Kidney (tissue), 14 donors: Measurements from ENCODE around the gene TCP11L1. TPM values are rescaled to one million over a fixed set of nuclear protein-coding genes. Genes with fewer than 3 reads are reported as not detected.

Experiments used
- DNase-seq, 5 donors: peaks; one replicate each; pipeline ENCODE4 v3.0.0-alpha.2; 2013 to 2020
- FAIRE-seq: peaks from 2 replicates; lab custom pipeline; 2012; peaks lifted over from hg19 to GRCh38; lab: Jason Lieb, UNC
- H3K27ac ChIP-seq, 2 donors: one replicate each; pipeline ENCODE4 v1.7.0; 2013; ENCODE audit warnings: low read depth in 2 of 2, low read length in 2 of 2, inconsistent platforms in 1 of 2
- H3K27me3 ChIP-seq: one replicate; pipeline ENCODE4 v1.7.1; 2013; ENCODE audit warnings: low read length, inconsistent platforms; ENCODE audit not compliant: control insufficient read depth, insufficient read depth
- H3K36me3 ChIP-seq, 3 donors: one replicate each; pipeline versions ENCODE4 v1.7.0 to v1.7.1; 2013; ENCODE audit warnings: low read length in 3 of 3, control low read depth in 1 of 3, inconsistent platforms in 1 of 3; ENCODE audit not compliant: insufficient read depth in 3 of 3, control insufficient read depth in 2 of 3
- H3K4me1 ChIP-seq, 3 donors: one replicate each; pipeline versions ENCODE4 v1.7.0 to v1.7.1; 2013; ENCODE audit warnings: low read length in 3 of 3, inconsistent platforms in 1 of 3, low read depth in 1 of 3; ENCODE audit not compliant: control insufficient read depth in 2 of 3, insufficient read depth in 2 of 3
- H3K4me3 ChIP-seq, 3 donors: one replicate each; pipeline versions ENCODE4 v1.7.0 to v1.8.1; 2013; ENCODE audit warnings: low read length in 3 of 3, control low read depth in 1 of 3, inconsistent platforms in 1 of 3
- H3K9ac ChIP-seq, 3 donors: one replicate each; pipeline versions ENCODE4 v1.7.0 to v1.7.1; 2013; ENCODE audit warnings: low read length in 3 of 3, control low read depth in 1 of 3, inconsistent platforms in 1 of 3
- H3K9me3 ChIP-seq, 3 donors: one replicate each; pipeline versions ENCODE4 v1.7.0 to v1.7.1; 2013; ENCODE audit warnings: low read length in 3 of 3, control low read depth in 1 of 3, inconsistent platforms in 1 of 3; ENCODE audit not compliant: control insufficient read depth in 2 of 3, insufficient read depth in 1 of 3
- intact Hi-C: fragments of 100-400 bp; cut with DNase I; formaldehyde crosslinking; loops from one replicate; pipeline ENCODE4 v1.11.1; 2022
- polyA plus RNA-seq: library from polyadenylated mRNA; stranded (reverse); fragments of 350-450 nt; fragmentation: Illumina TruSeq; extraction: RNeasy Lipid Tissue Mini Kit (QIAGEN cat#74804); gene quantifications from one replicate; pipeline ENCODE4 v1.2.3, GENCODE V29; 2014; ENCODE audit warnings: low read depth, low replicate concordance; ENCODE audit not compliant: insufficient read depth
- total RNA-seq: library from RNA; stranded (reverse); fragmentation: NEBNext Ultra II Directional; extraction: Animal tissue kit (Norgen Biotek cat#: 25700); gene quantifications from one replicate; pipeline ENCODE4 v1.2.1, GENCODE V29; 2021
- TF ChIP-seq, protein P1 (sequence below): IDR thresholded peaks from 3 replicates; pipeline ENCODE4 v1.5.1; 2012; ENCODE audit warnings: mild to moderate bottlenecking, moderate library complexity, borderline replicate concordance; ENCODE audit not compliant: insufficient read depth; ENCODE audit errors: extremely low read depth
- donor health status: control.
- donor health status: control.
- donor health status: control.
- donor health status: control.
- donor health status: control.
- donor health status: DM: yes; HTN: yes; CAD: no.
- donor health status: Normal renal cell carcinoma (clear cell type).

TCP11L1 gene
- total and polyA plus RNA-seq, 2 donors from 2014 or later = 4.0 to 17.9 TPM

DNA sequence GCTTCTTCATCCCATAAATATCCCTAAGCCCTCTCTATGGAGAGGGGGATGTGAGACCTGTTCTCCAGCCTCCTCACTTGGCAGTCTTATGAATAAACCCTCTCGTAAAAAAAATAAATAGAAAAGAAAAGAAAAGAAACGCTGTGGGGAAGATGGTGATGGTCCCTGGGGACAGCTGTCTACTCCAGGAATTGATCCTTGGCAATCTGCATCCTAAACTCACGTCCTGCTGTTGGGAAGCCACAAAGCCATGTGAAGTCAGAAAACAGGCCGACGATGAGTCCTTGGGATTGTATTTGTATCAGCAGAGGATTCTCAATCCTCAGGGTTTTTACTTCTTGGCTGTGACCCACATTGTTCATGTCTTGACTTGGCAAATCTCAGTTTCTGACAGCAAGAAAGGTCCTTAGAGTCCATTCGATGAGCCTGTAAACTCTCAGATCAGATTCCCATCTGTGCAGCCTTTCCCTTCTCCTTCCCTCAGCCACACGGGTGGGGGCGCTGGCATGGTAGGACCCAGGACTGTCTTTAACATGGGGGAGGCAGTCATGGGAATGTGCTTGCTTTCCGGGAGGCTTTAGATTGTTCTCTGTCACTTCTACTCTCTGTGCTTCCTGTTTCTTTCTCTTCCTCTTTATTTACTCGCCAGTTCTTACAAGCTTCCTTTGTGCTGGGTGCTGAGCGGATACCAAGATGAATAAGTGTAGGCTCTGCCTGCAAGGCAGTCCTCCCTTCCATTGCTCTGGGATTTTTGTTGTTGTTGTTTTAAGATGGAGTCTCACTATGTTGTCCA lies 24.9 kb downstream of the TCP11L1 start:
- Histone ChIP-seq H3K27ac (no peak overlapping the region), H3K4me3 (no peak overlapping the region), H3K4me1 (no peaks in the 10 kb centered on the region), H3K27me3 (no peaks in the 10 kb centered on the region), H3K9me3 (no peaks in the 10 kb centered on the region), H3K36me3 (peaks cover 2 to 40% (median 17%) of the 10 kb centered on the region in 3 donors), H3K9ac (no peak overlapping the region)
- intact Hi-C loops = loop anchor here (10.0 kb wide), 1 partner anchor 109 kb away; no protein-coding TSS in a partner anchor
- DNase-seq (no peak), FAIRE-seq (no peak)
- TF ChIP-seq, protein P1, sequence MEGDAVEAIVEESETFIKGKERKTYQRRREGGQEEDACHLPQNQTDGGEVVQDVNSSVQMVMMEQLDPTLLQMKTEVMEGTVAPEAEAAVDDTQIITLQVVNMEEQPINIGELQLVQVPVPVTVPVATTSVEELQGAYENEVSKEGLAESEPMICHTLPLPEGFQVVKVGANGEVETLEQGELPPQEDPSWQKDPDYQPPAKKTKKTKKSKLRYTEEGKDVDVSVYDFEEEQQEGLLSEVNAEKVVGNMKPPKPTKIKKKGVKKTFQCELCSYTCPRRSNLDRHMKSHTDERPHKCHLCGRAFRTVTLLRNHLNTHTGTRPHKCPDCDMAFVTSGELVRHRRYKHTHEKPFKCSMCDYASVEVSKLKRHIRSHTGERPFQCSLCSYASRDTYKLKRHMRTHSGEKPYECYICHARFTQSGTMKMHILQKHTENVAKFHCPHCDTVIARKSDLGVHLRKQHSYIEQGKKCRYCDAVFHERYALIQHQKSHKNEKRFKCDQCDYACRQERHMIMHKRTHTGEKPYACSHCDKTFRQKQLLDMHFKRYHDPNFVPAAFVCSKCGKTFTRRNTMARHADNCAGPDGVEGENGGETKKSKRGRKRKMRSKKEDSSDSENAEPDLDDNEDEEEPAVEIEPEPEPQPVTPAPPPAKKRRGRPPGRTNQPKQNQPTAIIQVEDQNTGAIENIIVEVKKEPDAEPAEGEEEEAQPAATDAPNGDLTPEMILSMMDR = no peak

DNA sequence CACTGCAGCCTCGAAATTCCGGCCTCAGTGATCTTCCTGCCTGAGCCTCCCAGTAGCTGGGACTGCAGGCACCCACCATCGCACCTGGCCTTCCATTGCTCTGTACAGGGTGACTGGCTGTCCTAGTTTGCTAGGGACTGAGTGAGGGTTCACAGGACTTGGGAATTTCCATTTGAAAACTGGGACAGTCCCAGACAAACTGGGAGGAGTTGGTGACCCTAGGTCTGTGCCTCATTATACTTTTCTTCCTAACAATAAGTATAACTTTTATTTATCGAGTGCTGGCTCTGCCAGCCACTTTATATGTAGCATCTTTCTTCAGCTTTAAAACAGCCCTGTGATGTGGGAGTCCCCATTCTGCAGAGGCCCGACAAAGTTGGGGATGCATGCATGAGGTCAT lies 25.5 kb downstream of the TCP11L1 start:
- no peaks in the 10 kb centered on the region for H3K27me3 ChIP-seq
- H3K36me3 ChIP-seq = peaks cover 2 to 40% (median 16%) of the 10 kb centered on the region in 3 donors
- no peak overlapping the region for H3K9ac ChIP-seq
- no peaks in the 10 kb centered on the region for H3K4me1 ChIP-seq
- H3K9me3 ChIP-seq = no peaks in the 10 kb centered on the region
- TF ChIP-seq, protein P1 = no peak
- H3K27ac ChIP-seq = no peak overlapping the region
- intact Hi-C loops = loop anchor here (10.0 kb wide), 1 partner anchor 110 kb away; no protein-coding TSS in a partner anchor
- DNase-seq (no peak), FAIRE-seq (no peak)
- H3K4me3 ChIP-seq = no peak overlapping the region

DNA sequence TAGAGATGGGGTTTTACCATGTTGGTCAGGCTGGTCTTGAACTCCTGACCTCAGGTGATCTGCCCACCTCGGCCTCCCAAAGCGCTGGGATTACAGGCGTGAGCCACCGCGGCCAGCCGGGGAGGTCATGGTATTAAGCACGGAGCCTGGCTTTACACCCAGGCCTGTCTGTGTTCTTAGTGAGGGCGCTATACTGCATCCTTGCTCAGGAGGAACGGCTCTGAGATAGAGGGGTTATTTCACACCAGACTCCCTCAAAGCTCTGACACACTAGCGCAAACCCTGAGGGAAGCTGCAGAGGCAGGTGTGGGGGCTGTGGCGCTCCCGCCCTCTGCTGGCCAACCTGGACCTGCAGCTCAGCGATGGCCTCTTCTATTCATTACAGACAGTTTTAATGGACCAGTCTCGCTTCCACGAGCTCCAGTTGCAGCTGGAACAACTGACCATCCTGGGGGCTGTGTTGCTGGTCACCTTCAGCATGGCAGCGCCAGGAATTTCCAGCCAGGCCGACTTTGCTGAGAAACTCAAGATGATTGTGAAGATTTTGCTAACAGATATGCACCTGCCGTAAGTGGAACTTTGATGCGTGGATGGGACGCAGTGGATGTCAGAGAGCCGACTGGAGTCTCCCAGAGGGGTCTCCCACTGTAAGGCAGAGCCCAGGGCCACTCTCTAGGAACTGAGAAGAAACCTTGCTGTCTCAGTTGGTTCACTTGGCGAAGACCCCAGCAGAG lies 26.2 kb downstream of the TCP11L1 start:
- FAIRE-seq = no peak
- H3K9me3 ChIP-seq = no peaks in the 10 kb centered on the region
- TF ChIP-seq, protein P1 = peak; percentile 83
- intact Hi-C loops = loop anchor here (10.0 kb wide), 1 partner anchor 111 kb away; no protein-coding TSS in a partner anchor
- no peak overlapping the region for H3K9ac ChIP-seq
- H3K27ac ChIP-seq = no peak overlapping the region
- H3K27me3 ChIP-seq = no peaks in the 10 kb centered on the region
- H3K4me3 ChIP-seq = no peak overlapping the region
- peaks cover 2 to 34% (median 19%) of the 10 kb centered on the region in 3 donors for H3K36me3 ChIP-seq
- no peaks in the 10 kb centered on the region for H3K4me1 ChIP-seq
- peak; percentile 79 to 83 (median 83) for DNase-seq
